Measurements from ENCODE around the gene WFDC5. TPM values are rescaled to one million over a fixed set of nuclear protein-coding genes. Genes with fewer than 3 reads are reported as not detected.
"Not testable (repeated sequence)": the region's sequence is repeated elsewhere in the genome, so short reads cannot be mapped to it uniquely, and the experiment has no call there.

The WFDC5 gene
- total and polyA plus RNA-seq, 2 experiments from 2014 or later: not detected

DNA sequence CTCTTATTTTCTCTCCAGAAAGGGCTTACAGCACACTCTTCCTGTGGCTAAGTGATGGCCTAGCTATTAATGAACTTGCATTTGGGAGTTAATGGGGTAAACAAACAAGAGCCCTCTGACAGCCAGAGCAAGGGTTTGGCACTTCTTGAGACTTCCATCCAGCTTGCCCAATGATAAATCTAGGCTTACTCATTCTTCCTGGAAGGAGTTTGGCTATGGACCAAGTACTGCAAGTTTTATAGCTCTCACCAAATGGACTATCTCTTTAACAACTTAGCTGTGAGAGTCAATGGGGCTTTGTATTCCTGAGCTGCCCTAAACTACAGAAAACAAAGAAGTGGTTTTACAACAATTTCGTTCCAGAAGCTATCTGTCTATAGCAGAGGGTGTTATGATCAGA, 43.0 kb upstream of the WFDC5 start (continued):
- TF ChIP-seq, protein P1, sequence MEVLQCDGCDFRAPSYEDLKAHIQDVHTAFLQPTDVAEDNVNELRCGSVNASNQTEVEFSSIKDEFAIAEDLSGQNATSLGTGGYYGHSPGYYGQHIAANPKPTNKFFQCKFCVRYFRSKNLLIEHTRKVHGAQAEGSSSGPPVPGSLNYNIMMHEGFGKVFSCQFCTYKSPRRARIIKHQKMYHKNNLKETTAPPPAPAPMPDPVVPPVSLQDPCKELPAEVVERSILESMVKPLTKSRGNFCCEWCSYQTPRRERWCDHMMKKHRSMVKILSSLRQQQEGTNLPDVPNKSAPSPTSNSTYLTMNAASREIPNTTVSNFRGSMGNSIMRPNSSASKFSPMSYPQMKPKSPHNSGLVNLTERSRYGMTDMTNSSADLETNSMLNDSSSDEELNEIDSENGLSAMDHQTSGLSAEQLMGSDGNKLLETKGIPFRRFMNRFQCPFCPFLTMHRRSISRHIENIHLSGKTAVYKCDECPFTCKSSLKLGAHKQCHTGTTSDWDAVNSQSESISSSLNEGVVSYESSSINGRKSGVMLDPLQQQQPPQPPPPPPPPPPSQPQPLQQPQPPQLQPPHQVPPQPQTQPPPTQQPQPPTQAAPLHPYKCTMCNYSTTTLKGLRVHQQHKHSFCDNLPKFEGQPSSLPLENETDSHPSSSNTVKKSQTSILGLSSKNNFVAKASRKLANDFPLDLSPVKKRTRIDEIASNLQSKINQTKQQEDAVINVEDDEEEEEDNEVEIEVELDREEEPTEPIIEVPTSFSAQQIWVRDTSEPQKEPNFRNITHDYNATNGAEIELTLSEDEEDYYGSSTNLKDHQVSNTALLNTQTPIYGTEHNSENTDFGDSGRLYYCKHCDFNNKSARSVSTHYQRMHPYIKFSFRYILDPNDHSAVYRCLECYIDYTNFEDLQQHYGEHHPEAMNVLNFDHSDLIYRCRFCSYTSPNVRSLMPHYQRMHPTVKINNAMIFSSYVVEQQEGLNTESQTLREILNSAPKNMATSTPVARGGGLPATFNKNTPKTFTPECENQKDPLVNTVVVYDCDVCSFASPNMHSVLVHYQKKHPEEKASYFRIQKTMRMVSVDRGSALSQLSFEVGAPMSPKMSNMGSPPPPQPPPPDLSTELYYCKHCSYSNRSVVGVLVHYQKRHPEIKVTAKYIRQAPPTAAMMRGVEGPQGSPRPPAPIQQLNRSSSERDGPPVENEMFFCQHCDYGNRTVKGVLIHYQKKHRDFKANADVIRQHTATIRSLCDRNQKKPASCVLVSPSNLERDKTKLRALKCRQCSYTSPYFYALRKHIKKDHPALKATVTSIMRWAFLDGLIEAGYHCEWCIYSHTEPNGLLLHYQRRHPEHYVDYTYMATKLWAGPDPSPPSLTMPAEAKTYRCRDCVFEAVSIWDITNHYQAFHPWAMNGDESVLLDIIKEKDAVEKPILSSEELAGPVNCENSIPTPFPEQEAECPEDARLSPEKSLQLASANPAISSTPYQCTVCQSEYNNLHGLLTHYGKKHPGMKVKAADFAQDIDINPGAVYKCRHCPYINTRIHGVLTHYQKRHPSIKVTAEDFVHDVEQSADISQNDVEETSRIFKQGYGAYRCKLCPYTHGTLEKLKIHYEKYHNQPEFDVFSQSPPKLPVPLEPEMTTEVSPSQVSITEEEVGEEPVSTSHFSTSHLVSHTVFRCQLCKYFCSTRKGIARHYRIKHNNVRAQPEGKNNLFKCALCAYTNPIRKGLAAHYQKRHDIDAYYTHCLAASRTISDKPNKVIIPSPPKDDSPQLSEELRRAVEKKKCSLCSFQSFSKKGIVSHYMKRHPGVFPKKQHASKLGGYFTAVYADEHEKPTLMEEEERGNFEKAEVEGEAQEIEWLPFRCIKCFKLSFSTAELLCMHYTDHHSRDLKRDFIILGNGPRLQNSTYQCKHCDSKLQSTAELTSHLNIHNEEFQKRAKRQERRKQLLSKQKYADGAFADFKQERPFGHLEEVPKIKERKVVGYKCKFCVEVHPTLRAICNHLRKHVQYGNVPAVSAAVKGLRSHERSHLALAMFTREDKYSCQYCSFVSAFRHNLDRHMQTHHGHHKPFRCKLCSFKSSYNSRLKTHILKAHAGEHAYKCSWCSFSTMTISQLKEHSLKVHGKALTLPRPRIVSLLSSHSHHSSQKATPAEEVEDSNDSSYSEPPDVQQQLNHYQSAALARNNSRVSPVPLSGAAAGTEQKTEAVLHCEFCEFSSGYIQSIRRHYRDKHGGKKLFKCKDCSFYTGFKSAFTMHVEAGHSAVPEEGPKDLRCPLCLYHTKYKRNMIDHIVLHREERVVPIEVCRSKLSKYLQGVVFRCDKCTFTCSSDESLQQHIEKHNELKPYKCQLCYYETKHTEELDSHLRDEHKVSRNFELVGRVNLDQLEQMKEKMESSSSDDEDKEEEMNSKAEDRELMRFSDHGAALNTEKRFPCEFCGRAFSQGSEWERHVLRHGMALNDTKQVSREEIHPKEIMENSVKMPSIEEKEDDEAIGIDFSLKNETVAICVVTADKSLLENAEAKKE (CRISPR knock-in tag; IDR thresholded peaks at IDR 0.05): no peak
- TF ChIP-seq EZH2 (IDR thresholded peaks at IDR 0.05; ENCODE audit: low read depth, unreplicated experiment): no peak

DNA sequence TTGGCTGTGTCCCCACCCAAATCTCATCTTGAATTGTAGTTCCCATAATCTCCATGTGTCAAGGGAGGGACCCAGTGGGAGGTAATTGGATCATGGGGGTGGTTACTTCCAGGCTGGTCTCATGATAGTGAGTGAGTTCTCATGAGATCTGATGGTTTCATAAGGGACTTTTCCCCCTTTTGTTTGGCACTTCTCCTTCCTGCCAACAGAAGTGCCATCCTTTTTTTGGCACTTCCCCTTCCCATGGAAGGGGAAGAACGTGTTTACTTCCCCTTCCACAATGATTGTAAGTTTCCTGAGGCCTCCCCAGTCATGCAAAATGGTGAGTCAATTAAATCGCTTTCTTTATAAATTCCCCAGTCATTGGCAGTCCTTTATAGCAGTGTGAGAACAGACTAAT, 41.7 kb upstream of the WFDC5 start:
- Mint-ChIP-seq H3K36me3 (ENCODE audit: low read depth) (no peaks in the 10 kb centered on the region), H3K4me3 (no peak overlapping the region), H3K27ac (no peak overlapping the region), H3K27me3 (ENCODE audit: insufficient read depth, low read depth, poor library complexity) (peaks cover 3% of the 10 kb centered on the region), H3K9me3 (peaks cover 24% of the 10 kb centered on the region), H3K4me1 (no peaks in the 10 kb centered on the region)
- no peaks in the 10 kb centered on the region for H3K4me1 ChIP-seq (ENCODE audit: insufficient read depth)
- H3K4me3 ChIP-seq: no peak overlapping the region
- no peak overlapping the region for H3K27ac ChIP-seq (ENCODE audit: low read depth)
- H3K79me2 ChIP-seq (replicated peaks; ENCODE audit: insufficient read depth): no peaks in the 10 kb centered on the region
- no peaks in the 10 kb centered on the region for H3K27me3 ChIP-seq (ENCODE audit: insufficient read depth)
- ATAC-seq (no peak), DNase-seq (ENCODE audit: low spot score) (no peak)
- H3F3A ChIP-seq (replicated peaks; ENCODE audit: low read depth): no peaks in the 10 kb centered on the region
- no peaks in the 10 kb centered on the region; the same call in 1 of the 2 replicates for H3K9me2 ChIP-seq (ENCODE audit: insufficient read depth)
- TF ChIP-seq ZNF114 (CRISPR knock-in tag; IDR thresholded peaks at IDR 0.05): no peak
- no peaks in the 10 kb centered on the region for H4K20me1 ChIP-seq (replicated peaks; ENCODE audit: insufficient read depth)
- no peaks in the 10 kb centered on the region for H3K36me3 ChIP-seq (ENCODE audit: insufficient read depth)
- no peak overlapping the region for H3K4me2 ChIP-seq
- no peak overlapping the region for H2AFZ ChIP-seq

DNA sequence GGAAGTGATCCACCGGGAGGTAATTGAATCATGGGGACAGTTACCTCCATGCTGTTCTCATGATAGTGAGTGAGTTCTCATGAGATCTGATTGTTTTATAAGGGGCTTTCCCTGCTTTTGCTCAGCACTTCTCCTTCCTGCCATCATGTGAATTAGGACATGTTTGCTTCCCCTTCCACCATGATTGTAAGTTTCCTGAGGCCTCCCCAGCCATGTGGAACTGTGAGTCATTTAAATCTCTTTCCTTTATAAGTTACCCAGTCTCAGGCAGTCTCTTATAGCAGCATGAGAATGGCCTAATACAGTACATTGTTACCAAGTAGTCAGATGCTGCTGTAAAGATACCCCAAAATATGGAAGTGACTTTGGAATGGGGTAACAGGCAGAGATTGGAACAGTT, 39.8 kb upstream of the WFDC5 start:
- H3K27me3 Mint-ChIP-seq (ENCODE audit: insufficient read depth, low read depth, poor library complexity): not testable (repeated sequence)

More for the DNA sequence above, 39.8 kb upstream of the WFDC5 start:
- H3K27ac ChIP-seq (ENCODE audit: low read depth); DNase-seq (ENCODE audit: low spot score); H3K4me3 Mint-ChIP-seq; H3K36me3 Mint-ChIP-seq (ENCODE audit: low read depth); H3K27me3 ChIP-seq (ENCODE audit: insufficient read depth); H3K4me1 Mint-ChIP-seq; H2AFZ ChIP-seq; ATAC-seq; H3K27ac Mint-ChIP-seq; H3K9me2 ChIP-seq (ENCODE audit: insufficient read depth); H3F3A ChIP-seq (replicated peaks; ENCODE audit: low read depth); H3K36me3 ChIP-seq (ENCODE audit: insufficient read depth); H3K4me1 ChIP-seq (ENCODE audit: insufficient read depth); H3K4me2 ChIP-seq; H4K20me1 ChIP-seq (replicated peaks; ENCODE audit: insufficient read depth); H3K4me3 ChIP-seq; H3K79me2 ChIP-seq (replicated peaks; ENCODE audit: insufficient read depth): not testable (repeated sequence)
- H3K9me3 Mint-ChIP-seq: peaks cover 22% of the 10 kb centered on the region
